Thyroid gland (tissue), 4 donors: Measurements from ENCODE around the gene PPEF1.

Experiments
- CTCF ChIP-seq, 6 experiments: fragments of 200-600 bp in 3 of 6; fragments of 450-650 bp in 3 of 6; sonication (generic) in 3 of 6; IDR thresholded peaks; one replicate each; pipeline ENCODE4 v1.5.1; 2016 to 2019; ENCODE audit warnings: antibody characterized with exemption in 6 of 6, mild to moderate bottlenecking in 2 of 6, inconsistent platforms in 1 of 6, moderate library complexity in 1 of 6
- POLR2A ChIP-seq, 2 donors: fragments of 450-650 bp; IDR thresholded peaks; one replicate each; pipeline ENCODE4 v1.6.1; 2017; ENCODE audit warnings: antibody characterized with exemption in 2 of 2, mild to moderate bottlenecking in 2 of 2, moderate library complexity in 1 of 2

- TF ChIP-seq CTCF (IDR thresholded peaks at IDR 0.05) = no peak
- TF ChIP-seq POLR2A (IDR thresholded peaks at IDR 0.05) = no peak
Measured at GRCh38 chrX:18874560-18875255, 167.3 kb downstream of the PPEF1 start.
